BLaER1 (cell line): Measurements from ENCODE around the gene PMPCB.

Experiments used
- H3K27ac ChIP-seq: shearing (Covaris generic); formaldehyde crosslinking; 2 replicates; pipeline ENCODE4 v1.8.1; 2022
- H3K27me3 ChIP-seq: shearing (Covaris generic); formaldehyde crosslinking; 2 replicates; pipeline ENCODE4 v1.8.1; 2022
- H3K36me3 ChIP-seq: shearing (Covaris generic); formaldehyde crosslinking; 2 replicates; pipeline ENCODE4 v1.8.1; 2022
- H3K4me1 ChIP-seq: shearing (Covaris generic); formaldehyde crosslinking; 2 replicates; pipeline ENCODE4 v1.8.1; 2022
- H3K4me2 ChIP-seq: shearing (Covaris generic); formaldehyde crosslinking; 2 replicates; pipeline ENCODE4 v1.8.1; 2022
- H3K4me3 ChIP-seq: shearing (Covaris generic); formaldehyde crosslinking; 2 replicates; pipeline ENCODE4 v1.8.1; 2022
- H3K9ac ChIP-seq: shearing (Covaris generic); formaldehyde crosslinking; 2 replicates; pipeline ENCODE4 v1.8.1; 2022
- H3K9me3 ChIP-seq: shearing (Covaris generic); formaldehyde crosslinking; 2 replicates; pipeline ENCODE4 v1.8.1; 2022
- H4K20me1 ChIP-seq: shearing (Covaris generic); formaldehyde crosslinking; 2 replicates; pipeline ENCODE4 v1.8.1; 2022
- Cebpa-rat ChIP-seq: shearing (Covaris generic); IDR thresholded peaks from 2 replicates; pipeline ENCODE4 v1.8.1; 2022

The PMPCB gene

DNA sequence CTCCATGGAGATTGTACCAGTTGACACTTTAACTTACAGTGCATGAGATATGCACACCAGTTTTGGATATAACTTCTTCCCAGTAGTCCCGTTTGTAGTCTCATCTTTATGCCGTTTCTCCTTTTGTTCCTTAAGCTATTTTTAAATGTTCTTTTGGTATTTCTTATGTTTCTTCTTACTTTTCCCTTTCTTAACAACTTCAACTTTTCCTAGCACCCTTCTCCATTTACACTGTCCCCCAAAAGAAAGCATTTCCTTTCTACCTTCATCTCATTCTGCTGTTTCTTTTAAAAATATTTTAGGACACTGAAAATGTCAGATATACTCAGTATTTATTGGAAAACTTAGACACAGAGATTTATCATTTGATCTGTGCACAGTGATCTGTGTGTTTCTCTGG is 51.7 kb downstream of the PMPCB start:
- peak overlapping the region; percentile 76 for H3K4me3 ChIP-seq
- no peak overlapping the region for H3K9ac ChIP-seq
- H3K27me3 ChIP-seq, result no peaks in the 10 kb centered on the region
- no peak for TF ChIP-seq Cebpa-rat
- peak overlapping the region; percentile 88 for H3K4me2 ChIP-seq
- H3K27ac ChIP-seq, result no peak overlapping the region
- no peaks in the 10 kb centered on the region for H3K9me3 ChIP-seq
- H3K36me3 ChIP-seq, result peaks cover 28% of the 10 kb centered on the region
- peaks cover 38% of the 10 kb centered on the region for H3K4me1 ChIP-seq
- peaks cover 54% of the 10 kb centered on the region for H4K20me1 ChIP-seq

DNA sequence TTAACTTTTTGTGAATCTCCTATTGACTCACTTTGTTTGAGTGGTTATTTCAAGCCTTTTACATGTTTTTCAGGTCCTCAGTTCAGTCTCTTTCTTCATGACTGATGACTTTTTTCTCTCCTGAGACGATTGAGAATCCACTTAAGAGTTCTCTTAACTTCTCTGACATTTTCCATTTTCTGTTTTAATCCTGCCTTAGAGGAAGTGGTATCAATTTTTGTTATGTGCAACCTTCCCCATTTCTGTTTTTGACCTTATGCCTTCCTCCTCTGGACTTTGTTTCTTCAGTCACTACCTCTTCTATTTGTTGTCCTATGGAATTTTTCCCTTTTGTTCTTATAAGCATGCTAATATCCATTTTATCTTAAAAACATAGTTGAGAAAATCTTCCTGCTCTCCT is 52.6 kb downstream of the PMPCB start:
- Histone ChIP-seq H3K4me1 (peaks cover 38% of the 10 kb centered on the region), H3K4me3 (no peak overlapping the region), H3K27ac (no peak overlapping the region), H4K20me1 (peaks cover 54% of the 10 kb centered on the region), H3K36me3 (peaks cover 35% of the 10 kb centered on the region), H3K9ac (no peak overlapping the region), H3K4me2 (peak overlapping the region; percentile 88), H3K9me3 (no peaks in the 10 kb centered on the region), H3K27me3 (no peaks in the 10 kb centered on the region)
- no peak for TF ChIP-seq Cebpa-rat
